ENCODE measurements around the gene CEP295NL. TPM values are rescaled to one million over a fixed set of nuclear protein-coding genes. Genes with fewer than 3 reads are reported as not detected.
A peak's percentile ranks its signal among the peaks of the same experiment; 100 is the strongest.

The CEP295NL gene
- total RNA-seq, 1 donor from 2014 or later = 1.6 TPM

GRCh38 chr17:78876094-78876597 lies 26.9 kb downstream of the CEP295NL start:
- peaks cover 43% of the 10 kb centered on the region for H3K4me1 ChIP-seq (ENCODE audit: insufficient read depth, low read length)
- H3K27me3 ChIP-seq (ENCODE audit: insufficient read depth, low read length) = no peaks in the 10 kb centered on the region
- H3K4me3 Mint-ChIP-seq (ENCODE audit: unreplicated experiment) = no peak overlapping the region
- peak overlapping the region; percentile 83 for H3K27ac Mint-ChIP-seq (ENCODE audit: unreplicated experiment)
- H3K4me1 Mint-ChIP-seq (ENCODE audit: low read depth, unreplicated experiment) = peaks cover 23% of the 10 kb centered on the region
- H3K27ac ChIP-seq (ENCODE audit: low read depth, low read length) = peak overlapping the region; percentile 44
- no peak for TF ChIP-seq CTCF (IDR thresholded peaks at IDR 0.05; ENCODE audit: insufficient read depth, low read depth, low read length)
- TF ChIP-seq EZH2 (IDR thresholded peaks at IDR 0.05; ENCODE audit: insufficient read depth, low read length) = no peak
- peak overlapping the region; percentile 65 for H3K9ac ChIP-seq (ENCODE audit: low read length)
- DNase-seq (ENCODE audit: low read depth) (no peak), FAIRE-seq (no peak)
- peaks cover 62% of the 10 kb centered on the region for H3K79me2 ChIP-seq (ENCODE audit: insufficient read depth, low read length)
- H3K9me3 ChIP-seq (ENCODE audit: insufficient read depth, low read depth, low read length) = no peaks in the 10 kb centered on the region
- peaks cover 35% of the 10 kb centered on the region for H4K20me1 ChIP-seq (ENCODE audit: insufficient read depth, low read length)
- no peak overlapping the region for H3K4me3 ChIP-seq (ENCODE audit: insufficient read depth, low read depth, low read length)
- H3K4me2 ChIP-seq (ENCODE audit: low read length) = peak overlapping the region; percentile 71
- no peak overlapping the region for H2AFZ ChIP-seq (ENCODE audit: low read depth, low read length)
- H3K36me3 ChIP-seq (ENCODE audit: insufficient read depth, low read length) = peaks cover 10% of the 10 kb centered on the region
- no peaks in the 10 kb centered on the region for H3K9me3 Mint-ChIP-seq (ENCODE audit: unreplicated experiment)
- no peaks in the 10 kb centered on the region for H3K27me3 Mint-ChIP-seq (ENCODE audit: low read depth, unreplicated experiment)
- H3K36me3 Mint-ChIP-seq (ENCODE audit: low read depth, unreplicated experiment) = peaks cover 23% of the 10 kb centered on the region

- Histone ChIP-seq H2AFZ (ENCODE audit: low read depth, low read length) (no peak overlapping the region), H4K20me1 (ENCODE audit: insufficient read depth, low read length) (peaks cover 35% of the 10 kb centered on the region), H3K27ac (ENCODE audit: low read depth, low read length) (peak overlapping the region; percentile 44), H3K4me3 (ENCODE audit: insufficient read depth, low read depth, low read length) (no peak overlapping the region), H3K9ac (ENCODE audit: low read length) (peak overlapping the region; percentile 65), H3K36me3 (ENCODE audit: insufficient read depth, low read length) (peaks cover 14% of the 10 kb centered on the region), H3K4me1 (ENCODE audit: insufficient read depth, low read length) (peaks cover 43% of the 10 kb centered on the region), H3K4me2 (ENCODE audit: low read length) (peak overlapping the region; percentile 71), H3K27me3 (ENCODE audit: insufficient read depth, low read length) (no peaks in the 10 kb centered on the region), H3K79me2 (ENCODE audit: insufficient read depth, low read length) (peaks cover 56% of the 10 kb centered on the region), H3K9me3 (ENCODE audit: insufficient read depth, low read depth, low read length) (no peaks in the 10 kb centered on the region)
- DNase-seq (ENCODE audit: low read depth) (peak; percentile 52), FAIRE-seq (no peak)
- no peaks in the 10 kb centered on the region for H3K27me3 Mint-ChIP-seq (ENCODE audit: low read depth, unreplicated experiment)
- H3K27ac Mint-ChIP-seq (ENCODE audit: unreplicated experiment) = peak overlapping the region; percentile 83
- peaks cover 23% of the 10 kb centered on the region for H3K4me1 Mint-ChIP-seq (ENCODE audit: low read depth, unreplicated experiment)
- H3K36me3 Mint-ChIP-seq (ENCODE audit: low read depth, unreplicated experiment) = peaks cover 26% of the 10 kb centered on the region
- H3K4me3 Mint-ChIP-seq (ENCODE audit: unreplicated experiment) = no peak overlapping the region
- no peak for TF ChIP-seq EZH2 (IDR thresholded peaks at IDR 0.05; ENCODE audit: insufficient read depth, low read length)
- no peak for TF ChIP-seq CTCF (IDR thresholded peaks at IDR 0.05; ENCODE audit: insufficient read depth, low read depth, low read length)
- H3K9me3 Mint-ChIP-seq (ENCODE audit: unreplicated experiment) = no peaks in the 10 kb centered on the region
Measured at GRCh38 chr17:78875363-78876093, 27.5 kb downstream of the CEP295NL start.
